Activated CD4-positive, alpha-beta T cell treated with anti-CD3 and anti-CD28 coated beads, Interleukin-2, Interleukin-6, amounts not matched to agents 100 ng/mL and 50 ng/mL, durations not matched to agents 16 hours and 8 hours (primary cell): ENCODE measurements around the gene TEX35.
A peak's percentile ranks its signal among the peaks of the same experiment; 100 is the strongest.

ENCODE experiments used
- DNase-seq: peaks from one replicate; pipeline ENCODE4 v3.0.0-alpha.2; 2020

Gene TEX35

GRCh38 chr1:178521241-178521640 is 8.3 kb downstream of the TEX35 start:
- no peak for DNase-seq

- DNase-seq, result no peak
These were observed 14.2 kb downstream of the TEX35 start for GRCh38 chr1:178527117-178527516.

GRCh38 chr1:178528228-178528952 is 15.5 kb downstream of the TEX35 start:
- no peak for DNase-seq

DNA sequence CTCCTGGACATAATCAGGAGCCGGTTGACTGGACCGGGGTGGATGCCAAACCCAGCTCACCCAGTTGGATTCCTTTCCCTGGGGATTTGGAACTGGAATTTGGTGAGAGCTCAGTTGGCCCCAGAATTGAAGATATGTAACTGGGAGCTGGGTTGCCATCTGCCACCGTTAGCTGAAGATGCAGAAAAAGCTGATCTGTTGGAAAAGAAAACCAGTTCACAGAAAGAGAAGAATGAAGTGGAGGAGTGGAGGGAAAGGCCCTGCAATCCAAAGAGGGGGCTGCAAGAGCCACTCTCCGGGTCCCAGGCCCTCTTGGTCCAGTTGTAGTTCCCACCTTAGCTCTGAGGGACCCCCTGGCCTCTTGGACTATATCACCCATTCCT is 16.0 kb downstream of the TEX35 start:
- no peak for DNase-seq

DNA sequence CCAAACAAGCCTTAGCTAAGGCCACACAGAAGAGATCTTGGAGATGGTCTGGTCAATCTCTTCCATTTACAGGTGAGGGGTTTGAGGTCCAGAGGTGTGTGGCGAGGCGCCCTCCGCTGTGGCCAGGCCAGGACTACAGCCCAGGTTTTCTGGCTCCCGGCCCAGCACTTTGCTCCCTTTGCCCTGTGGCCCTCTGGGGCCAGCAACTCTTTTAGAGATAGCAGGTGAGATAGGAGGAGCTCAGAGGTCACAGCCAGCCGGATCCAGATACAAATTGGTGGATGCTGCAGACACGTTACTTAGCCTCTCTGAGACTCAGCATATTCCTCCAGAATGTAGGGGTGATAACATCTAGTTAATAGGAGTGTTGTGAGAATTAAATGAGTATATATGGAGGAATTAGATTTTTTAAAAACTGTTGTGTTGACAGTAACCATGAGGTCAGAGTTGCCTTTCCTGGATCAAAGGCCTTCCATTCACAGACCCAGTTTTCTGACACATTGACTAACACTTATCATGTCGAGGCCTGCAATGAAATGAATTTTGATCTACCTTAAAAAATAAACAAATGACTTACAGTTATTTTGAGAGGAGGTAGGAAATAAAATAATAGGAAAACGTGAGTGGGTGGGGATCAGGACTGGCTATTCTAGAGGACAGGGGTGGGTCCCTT is 16.6 kb downstream of the TEX35 start:
- DNase-seq, result no peak

DNA sequence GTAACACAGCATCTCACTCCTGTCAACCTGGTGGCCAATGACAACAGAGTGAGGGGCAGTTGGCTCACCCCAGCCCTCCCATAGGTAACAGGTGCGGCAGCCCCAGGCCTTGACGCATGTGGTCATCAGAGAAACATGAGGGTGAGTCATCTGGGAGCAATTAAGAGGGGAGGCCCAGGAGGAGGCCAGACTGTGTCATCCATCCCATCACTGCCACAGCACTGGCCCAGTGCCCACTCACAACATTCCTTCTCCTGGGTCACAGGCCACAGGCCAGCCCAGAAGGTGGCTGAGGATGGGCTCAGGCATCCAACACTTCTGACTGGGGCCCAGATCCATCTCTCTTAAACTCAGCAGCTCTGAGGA is 17.1 kb downstream of the TEX35 start:
- no peak for DNase-seq

DNA sequence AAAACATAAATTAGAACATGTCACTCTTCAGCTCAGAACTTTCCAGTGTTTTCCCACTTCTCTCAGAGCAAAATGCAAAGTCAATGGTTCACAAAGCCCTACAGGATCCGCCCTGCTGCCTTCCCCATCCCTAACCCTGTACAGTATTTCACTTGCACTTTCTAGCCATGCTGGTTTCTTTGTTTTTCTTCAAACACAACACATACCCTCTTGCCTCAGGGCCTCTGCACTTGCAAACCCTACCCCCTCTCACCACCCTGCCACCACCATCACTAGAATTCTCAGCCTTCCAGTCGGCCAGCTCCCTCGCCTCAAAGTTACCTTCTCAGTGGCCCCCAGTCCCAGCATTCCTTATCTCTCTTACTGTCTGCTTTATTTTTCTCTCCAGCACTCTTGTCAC is 17.6 kb downstream of the TEX35 start:
- DNase-seq, result no peak

DNA sequence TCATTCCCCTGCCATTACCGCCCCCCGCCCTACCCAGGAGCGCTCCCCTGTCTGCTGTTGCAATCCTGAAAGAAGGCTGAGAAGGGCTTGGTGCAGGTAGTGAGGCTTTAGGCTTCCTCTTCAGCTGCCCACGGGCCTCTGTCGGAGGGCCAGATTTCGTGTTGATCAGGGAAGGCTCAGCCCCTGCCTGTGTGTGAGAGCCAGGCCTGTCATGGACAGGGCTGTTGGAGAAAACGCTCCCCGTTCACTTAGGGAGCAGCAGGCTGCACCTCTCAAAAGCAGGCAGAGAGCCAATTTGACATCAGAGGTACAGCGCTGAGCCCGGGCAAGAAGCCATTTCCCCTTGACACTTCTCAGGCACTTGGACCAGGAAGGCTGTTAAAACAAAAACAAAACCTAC is 19.0 kb downstream of the TEX35 start:
- DNase-seq, result no peak

- DNase-seq, result peak; percentile 77
These were observed 19.5 kb downstream of the TEX35 start for GRCh38 chr1:178532392-178532791.

GRCh38 chr1:178533121-178533946 is 20.4 kb downstream of the TEX35 start:
- DNase-seq, result no peak

DNA sequence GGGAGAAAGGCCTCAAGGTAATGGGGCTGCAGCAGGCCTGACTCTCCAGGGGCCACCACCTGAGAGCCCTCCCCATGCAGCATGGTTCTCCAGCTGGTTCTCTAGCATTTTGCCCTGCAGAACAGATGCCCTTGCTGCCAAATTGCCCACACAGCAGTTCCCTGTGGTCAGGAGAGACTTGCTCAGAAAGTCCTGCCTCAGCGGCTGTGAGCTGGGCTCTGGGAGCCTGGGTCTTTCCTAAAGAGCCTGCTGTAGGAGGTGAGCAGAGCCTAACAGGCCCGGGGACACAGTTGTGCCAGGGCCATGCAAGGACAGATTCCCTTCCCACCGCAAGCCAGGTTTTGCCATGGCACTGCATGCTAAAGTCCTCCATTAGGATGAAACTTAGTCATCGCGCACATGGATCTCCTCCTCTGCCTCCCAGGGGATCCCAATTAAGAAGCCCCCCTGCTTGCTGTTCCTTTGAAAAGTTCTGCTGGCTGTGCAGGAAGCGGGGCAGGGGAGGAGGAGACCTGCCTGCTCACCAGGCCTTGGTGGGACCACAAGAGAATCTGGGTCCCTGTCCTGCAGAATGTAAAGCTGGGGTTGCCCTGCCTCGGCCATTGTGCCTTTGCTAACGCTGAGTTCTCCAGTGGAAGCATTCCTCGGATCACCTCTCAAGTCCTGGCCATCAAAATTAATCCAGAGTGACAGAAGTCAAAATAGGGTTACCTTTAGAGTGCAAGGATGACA is 21.4 kb downstream of the TEX35 start:
- DNase-seq, result no peak

GRCh38 chr1:178536329-178536728 is 23.4 kb downstream of the TEX35 start:
- no peak for DNase-seq

GRCh38 chr1:178536844-178537371 is 24.0 kb downstream of the TEX35 start:
- no peak for DNase-seq

- DNase-seq, result no peak
These were observed 24.6 kb downstream of the TEX35 start for GRCh38 chr1:178537382-178538090.

DNA sequence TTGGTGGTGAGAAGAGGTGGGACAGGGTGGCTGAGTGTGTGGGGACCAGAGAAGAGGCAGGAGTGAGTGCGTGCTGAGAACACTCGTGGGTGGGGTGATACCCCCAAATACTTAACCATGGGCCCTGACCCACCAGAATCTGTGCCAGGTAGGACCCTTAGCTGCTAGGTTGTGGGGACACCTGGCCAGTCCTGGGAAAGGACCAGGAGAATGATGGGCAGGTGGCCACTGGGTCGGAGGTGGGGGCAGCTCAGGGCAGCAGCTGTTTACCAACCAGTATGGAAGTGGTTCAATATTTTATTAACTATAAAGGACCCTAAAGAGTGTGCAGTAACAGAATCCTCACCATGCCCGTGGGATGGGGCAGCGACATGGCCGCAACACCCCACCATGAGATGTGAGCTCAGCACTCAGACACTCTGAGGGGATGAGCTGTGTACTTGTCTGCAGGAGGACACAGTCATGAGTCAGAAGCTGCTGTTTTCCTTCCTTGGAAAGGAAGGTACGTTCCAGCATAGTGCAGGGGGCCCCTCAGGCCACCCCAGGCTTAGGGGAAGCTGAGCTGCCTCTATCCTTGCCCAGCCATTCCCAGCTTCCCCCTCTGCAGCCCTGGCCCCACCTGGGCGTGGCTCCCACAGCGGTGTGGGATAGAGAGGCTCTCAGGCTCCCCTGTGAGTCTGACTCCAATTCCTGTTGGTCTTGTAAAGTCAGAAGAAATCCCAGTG is 25.4 kb downstream of the TEX35 start:
- DNase-seq, result no peak

GRCh38 chr1:178539291-178539690 is 26.4 kb downstream of the TEX35 start:
- no peak for DNase-seq

GRCh38 chr1:178540204-178540603 is 27.3 kb downstream of the TEX35 start:
- DNase-seq, result no peak

DNA sequence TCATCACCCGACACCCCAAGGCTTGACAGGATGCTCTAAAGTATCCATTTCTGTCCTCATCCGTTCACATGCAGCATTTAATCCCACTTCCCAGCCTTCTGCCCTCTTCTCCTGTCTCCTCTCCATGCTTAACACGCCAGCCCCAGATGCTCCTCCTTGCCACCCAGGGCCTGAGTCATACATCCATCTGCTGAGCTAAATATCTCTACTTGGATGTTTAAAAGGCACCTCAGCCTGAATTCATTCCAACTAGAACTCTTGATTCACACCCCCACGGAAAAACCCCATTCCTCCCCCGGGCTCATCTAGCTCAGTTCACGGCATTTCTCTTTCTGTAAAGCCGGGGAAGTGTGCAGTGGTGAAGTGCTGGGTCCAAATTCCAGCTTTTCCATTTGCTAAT is 27.7 kb downstream of the TEX35 start:
- DNase-seq, result no peak

- no peak for DNase-seq
These were observed 28.5 kb downstream of the TEX35 start for GRCh38 chr1:178541379-178541778.

DNA sequence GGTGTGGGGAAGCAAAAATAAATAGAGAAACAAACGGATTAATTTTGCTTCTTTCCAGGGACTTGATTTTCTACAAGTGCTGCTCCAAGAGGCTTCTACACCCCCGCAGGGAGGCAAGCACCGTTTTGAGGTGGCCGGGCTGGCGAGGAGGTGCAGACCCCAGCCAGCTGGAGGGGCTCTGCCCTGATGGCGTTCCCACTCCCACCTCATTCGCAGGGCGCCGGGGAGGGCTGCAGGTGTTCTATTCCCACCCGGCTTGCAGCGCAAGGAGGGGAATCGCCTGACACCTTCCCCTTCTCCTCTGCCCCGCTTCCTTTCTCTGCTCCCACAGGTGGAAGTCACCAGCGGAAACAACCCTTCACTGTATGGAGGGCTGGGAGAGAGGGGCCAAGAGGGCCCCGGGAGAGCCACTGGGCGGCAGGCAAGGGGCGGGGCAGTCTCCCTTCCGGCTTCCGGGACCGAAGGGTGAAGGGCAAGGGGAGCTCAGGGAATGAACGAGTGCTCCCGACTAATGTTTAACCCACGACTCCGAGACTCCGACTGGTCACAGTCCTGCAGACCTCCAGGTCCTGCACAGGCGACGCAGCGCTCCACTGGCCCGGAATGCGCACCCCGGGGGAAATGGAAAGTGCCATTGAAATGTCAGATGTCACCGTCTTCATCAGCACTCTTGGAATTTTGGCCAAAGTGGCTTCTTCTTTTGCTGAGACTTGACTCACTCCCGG is 29.1 kb downstream of the TEX35 start:
- DNase-seq, result peak; percentile 60
